GM19193 (cell line): ENCODE measurements around the gene DRD5.

Experiments
- POLR2A ChIP-seq: IDR thresholded peaks from 4 replicates; pipeline ENCODE4 v1.6.1; 2011; ENCODE audit not compliant: insufficient read depth, insufficient read length; ENCODE audit errors: extremely low read depth

DRD5 gene

DNA sequence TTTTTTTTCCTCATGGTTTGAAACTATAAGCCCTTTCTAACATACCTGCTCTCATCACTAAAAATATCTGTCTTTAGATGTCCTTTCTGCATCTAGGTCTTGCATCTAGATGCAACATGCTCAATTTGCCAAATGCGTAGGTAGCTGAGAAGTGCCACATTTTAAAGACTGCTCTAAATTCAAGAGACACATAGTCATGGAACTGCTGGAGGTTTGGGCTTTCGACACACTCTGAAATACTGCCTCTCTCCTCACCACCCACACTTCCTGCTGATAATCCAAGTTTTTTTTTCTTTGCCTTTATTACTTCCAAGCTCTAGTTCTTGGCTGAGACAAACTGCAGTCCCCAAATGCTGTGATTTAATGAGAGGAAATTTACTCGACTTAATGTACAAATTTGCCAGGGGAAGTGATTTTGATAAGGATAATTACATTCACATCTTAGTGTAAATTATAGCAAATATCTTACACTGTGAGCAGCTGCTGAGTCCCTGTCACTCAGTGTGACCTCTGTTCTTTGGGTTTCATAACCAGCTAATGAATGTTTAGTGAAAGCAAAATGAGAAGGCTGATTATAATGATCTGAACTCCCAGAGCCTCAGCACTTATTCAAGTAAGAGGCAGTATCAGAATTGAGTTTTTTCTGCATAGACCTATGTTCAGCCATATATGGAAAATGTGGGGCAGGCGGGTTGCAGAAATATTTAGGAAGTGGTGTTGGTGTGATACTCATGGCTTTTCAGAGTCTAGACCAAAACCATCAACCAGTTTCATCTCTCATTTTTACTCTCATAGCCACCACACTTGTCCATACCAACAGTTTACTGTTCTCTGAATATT, 31.3 kb downstream of the DRD5 start:
- TF ChIP-seq POLR2A: no peak

DNA sequence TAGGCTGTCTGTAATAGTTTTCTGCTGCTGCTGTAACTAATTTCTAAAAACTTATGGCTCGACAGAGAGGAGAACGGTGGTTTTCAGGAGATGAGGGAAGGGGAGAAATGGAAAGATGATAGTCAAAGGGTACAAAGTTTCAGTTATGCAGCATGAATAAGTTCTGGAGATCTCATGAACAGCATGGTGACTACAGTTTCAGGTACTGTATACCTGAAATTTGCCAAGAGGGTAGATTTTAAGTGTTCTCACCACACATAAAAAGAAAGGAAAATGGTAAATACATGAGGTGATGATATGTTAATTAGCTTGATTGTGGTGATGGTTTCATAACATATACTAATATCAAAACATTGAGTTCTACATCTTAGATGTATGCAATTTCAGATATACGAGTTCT, 34.9 kb downstream of the DRD5 start:
- no peak for TF ChIP-seq POLR2A

DNA sequence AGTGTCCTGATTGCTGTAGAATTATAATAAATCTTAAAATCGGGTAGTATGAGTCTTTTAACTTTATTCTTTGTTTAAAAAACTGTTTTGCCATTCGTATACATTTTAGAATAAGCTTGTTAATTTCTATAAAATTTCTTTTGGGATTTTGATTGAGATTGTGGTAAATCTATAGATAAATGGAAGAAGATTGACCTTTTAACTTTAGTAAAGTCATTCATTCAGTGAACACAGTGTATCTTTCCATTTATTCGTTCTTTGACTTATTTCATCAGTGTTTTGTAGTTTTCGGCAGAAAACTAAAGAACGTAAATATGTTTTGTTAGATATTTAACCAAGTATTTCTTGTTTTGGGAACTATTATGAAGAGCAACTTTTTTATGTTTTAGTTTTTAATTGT, 38.9 kb downstream of the DRD5 start:
- TF ChIP-seq POLR2A: no peak

DNA sequence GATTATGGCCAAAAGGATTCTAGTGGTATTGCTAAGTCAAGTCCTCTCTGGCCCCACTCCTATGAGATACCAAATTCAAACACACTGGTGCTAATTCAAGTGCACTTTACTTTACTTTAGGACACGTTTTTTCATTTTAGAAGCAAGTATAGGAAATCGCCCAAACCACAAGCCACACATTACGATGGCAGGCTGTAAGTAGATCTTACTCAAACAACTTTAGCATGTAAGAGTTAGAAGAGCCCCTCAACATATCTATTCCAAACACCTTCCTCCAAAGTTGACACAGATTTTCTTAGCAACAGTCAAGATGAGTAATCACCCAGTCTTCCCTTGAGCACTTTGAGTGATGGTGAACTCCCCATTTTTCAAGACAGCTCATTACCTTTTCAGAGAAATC, 43.6 kb downstream of the DRD5 start:
- TF ChIP-seq POLR2A: no peak

DNA sequence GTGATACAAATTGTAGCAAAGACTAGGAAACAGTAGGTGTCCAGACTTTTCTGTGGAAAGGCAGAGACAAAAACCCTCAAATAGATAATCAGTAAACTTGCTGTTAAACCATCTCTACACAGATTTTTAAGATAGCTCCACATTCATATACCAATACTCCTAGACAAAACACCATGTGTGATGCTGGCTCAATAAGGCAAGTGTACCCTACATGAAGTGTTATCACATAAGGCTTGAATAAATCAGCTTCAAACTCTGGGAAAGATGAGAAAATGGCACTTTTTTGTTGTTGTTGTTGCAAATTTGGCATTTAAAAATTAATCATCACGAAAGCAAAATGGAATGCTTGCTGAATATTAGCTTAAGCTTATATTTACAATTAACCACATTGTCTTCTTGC, 45.1 kb downstream of the DRD5 start:
- no peak for TF ChIP-seq POLR2A

DNA sequence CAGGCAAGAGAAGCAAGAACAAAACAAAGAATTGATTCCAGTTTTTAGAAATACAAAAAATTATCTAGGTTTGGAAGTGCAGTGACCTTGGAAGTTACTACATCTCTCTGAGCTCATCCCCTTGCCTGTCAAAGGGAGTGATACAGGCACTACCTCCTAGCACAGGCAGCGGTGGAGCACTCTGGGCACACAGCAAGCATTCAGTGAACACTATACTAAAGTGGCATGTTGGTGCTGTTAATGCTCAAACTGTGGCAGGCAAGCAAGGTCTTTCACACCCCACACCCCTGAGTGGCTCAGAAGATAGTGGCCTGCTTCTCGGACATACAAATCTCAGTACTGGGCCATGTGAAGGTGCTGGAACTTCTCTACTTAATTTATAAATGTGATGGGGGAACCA, 51.2 kb downstream of the DRD5 start:
- no peak for TF ChIP-seq POLR2A

DNA sequence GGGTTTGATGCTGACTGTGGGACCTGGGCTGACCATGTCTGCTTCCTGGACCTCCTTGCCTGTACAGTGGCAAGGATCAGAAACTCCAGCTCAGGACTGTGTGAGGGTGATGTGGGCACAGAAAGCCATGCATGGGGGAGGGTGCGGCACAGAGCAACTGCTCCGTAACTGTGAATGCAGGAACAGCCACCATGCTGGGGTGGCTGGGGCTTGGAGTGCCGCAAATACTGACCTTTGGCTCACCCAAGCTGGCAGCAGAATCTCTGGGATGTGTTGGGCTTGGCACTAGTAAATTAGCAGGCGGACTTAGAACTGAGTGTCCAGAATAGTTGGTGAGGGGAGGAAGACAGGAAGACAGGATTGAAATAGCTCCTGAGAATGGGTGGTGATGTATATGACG, 52.0 kb downstream of the DRD5 start:
- no peak for TF ChIP-seq POLR2A
